ENCODE measurements around the gene DIAPH3. TPM values are rescaled to one million over a fixed set of nuclear protein-coding genes. Genes with fewer than 3 reads are reported as not detected.

DIAPH3 gene
- total RNA-seq, 1 experiment from 2014 or later: 24.8 TPM

- DNase-seq: no peak
Observed at GRCh38 chr13:59846845-59847620, 316.7 kb downstream of the DIAPH3 start.

DNA sequence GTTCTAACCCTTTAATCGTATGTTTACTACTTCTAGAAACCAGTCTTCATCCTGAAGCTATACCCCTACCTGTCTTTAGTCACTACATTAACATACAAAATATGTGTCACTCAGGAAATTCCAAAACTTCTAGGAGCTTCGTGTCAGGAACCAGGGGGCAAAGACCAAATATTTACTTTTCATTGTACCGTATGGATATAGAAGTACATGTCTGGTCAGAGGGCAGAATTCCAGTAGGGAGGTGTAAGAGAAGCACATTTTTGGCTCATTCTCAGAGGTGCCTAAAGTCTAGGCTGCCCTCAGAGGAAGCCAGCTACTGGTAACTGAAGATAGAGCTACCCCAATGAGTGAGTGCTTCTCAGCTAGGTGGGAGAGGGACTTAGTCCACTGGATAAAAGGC is 320.7 kb downstream of the DIAPH3 start:
- no peak for DNase-seq
- Histone ChIP-seq H3K4me3 (no peak overlapping the region), H3K36me3 (0 out of 2 replicates have a peak, but pooled peaks cover 2% of the 10 kb centered on the region), H3K9me3 (no peaks in the 10 kb centered on the region), H3K27me3 (no peaks in the 10 kb centered on the region)

More at GRCh38 chr13:59846845-59847620, 316.7 kb downstream of the DIAPH3 start:
- Histone ChIP-seq H3K27me3 (no peaks in the 10 kb centered on the region), H3K36me3 (no peaks in the 10 kb centered on the region; the same call in none of the 2 replicates), H3K4me3 (no peak overlapping the region), H3K9me3 (no peaks in the 10 kb centered on the region)

- Histone ChIP-seq H3K4me3 (no peak overlapping the region), H3K36me3 (0 out of 2 replicates have a peak, but pooled peaks cover 2% of the 10 kb centered on the region), H3K27me3 (no peaks in the 10 kb centered on the region), H3K9me3 (no peaks in the 10 kb centered on the region)
- no peak for DNase-seq
Observed at GRCh38 chr13:59842507-59842906, 321.2 kb downstream of the DIAPH3 start.

DNA sequence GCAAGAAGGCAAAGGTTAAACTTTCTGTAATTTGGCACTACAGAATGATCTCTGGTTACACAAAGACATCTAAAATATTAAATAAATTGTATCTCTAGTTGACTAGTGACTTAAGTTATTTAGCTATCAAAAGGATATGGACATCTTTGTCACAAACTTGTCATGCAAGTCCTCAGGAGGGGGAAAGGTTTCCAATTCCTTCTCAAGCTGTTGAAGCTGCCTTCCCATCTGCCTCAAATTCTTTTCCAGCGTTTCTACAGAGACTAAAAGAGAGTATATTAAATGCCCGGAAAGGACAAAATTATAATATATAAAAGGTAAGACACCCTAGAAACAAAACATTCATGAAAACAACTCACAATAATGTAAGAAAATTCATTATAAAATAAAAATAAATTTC is 324.5 kb downstream of the DIAPH3 start:
- Histone ChIP-seq H3K4me3 (no peak overlapping the region), H3K36me3 (peaks cover 6% of the 10 kb centered on the region; the same call in 1 of the 2 replicates)

DNA sequence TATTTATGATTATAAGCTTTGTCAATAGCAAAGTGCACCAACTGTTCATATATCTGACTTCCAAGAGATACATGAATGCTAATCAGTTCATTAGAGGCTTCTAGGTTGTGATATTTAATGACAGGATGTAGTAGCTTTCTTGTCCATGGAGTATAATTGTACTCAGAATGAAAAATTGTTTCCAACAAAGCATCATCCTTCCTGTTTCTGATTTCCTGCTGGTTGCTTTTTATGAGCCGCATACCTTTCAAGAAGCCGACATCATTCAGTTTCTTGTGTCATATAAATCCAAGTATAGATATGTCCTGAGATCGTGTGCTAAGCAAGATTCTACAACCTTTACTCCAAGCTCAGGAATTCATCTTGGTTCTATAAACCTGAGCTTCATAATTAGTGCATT is 326.6 kb downstream of the DIAPH3 start:
- Histone ChIP-seq H3K4me3 (no peak overlapping the region), H3K9me3 (no peaks in the 10 kb centered on the region), H3K36me3 (peaks cover 6% of the 10 kb centered on the region; the same call in 1 of the 2 replicates), H3K27me3 (no peaks in the 10 kb centered on the region)
- no peak for DNase-seq

More for the DNA sequence above, 324.5 kb downstream of the DIAPH3 start:
- DNase-seq: no peak
- Histone ChIP-seq H3K27me3 (no peaks in the 10 kb centered on the region), H3K9me3 (no peaks in the 10 kb centered on the region)

GRCh38 chr13:59835569-59835968 is 328.2 kb downstream of the DIAPH3 start:
- no peak overlapping the region for H3K4me3 ChIP-seq
- peaks cover 6% of the 10 kb centered on the region; the same call in 1 of the 2 replicates for H3K36me3 ChIP-seq
- no peaks in the 10 kb centered on the region for H3K27me3 ChIP-seq
- no peak for DNase-seq
- H3K9me3 ChIP-seq: no peaks in the 10 kb centered on the region

DNA sequence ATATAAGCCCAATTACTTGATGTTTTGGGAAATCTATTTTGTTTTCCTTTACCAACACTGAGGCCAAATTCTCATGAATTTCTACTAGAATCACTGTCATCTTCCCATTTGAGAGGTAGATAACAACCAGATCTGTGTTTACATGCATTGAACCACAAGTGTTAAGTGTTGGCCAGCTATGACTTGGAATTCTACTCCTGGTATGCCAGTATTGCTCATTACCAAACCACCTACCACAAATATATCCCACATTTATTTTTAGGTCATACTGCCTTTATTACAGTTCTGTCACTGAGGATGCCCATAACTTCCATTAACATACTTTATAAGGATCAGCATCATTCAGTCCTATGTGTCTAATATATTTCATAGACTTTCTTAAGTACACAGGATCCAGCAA is 328.9 kb downstream of the DIAPH3 start:
- DNase-seq: no peak
- H3K9me3 ChIP-seq: no peaks in the 10 kb centered on the region
- H3K27me3 ChIP-seq: no peaks in the 10 kb centered on the region
- no peak overlapping the region for H3K4me3 ChIP-seq
- peaks cover 6% of the 10 kb centered on the region; the same call in 1 of the 2 replicates for H3K36me3 ChIP-seq

GRCh38 chr13:59829690-59830089 is 334.0 kb downstream of the DIAPH3 start:
- Histone ChIP-seq H3K27me3 (no peaks in the 10 kb centered on the region), H3K4me3 (no peak overlapping the region), H3K9me3 (peaks cover 6% of the 10 kb centered on the region), H3K36me3 (peaks cover 11% of the 10 kb centered on the region)
- no peak for DNase-seq

DNA sequence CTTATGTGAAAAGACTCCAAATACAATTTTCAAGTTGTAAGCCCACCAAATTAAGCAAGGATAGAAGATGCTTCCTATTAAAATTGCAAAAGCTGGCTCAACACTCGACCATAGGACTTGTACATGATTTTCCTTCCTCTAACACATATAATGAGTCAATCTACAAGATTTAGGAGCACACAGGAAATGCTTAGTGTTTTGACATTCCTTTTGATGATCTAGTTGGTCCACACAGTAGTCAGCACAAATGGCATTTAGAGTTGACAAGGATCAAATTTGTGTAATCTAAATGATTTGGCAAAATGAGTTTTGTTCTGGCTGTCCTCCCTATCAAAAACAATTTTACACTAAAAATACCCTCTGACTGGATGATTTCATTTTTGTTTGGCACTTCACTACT is 340.2 kb downstream of the DIAPH3 start:
- H3K36me3 ChIP-seq: peaks cover 11% of the 10 kb centered on the region
- no peak overlapping the region for H3K4me3 ChIP-seq
- peaks cover 6% of the 10 kb centered on the region for H3K9me3 ChIP-seq
- no peak for DNase-seq
- H3K27me3 ChIP-seq: no peaks in the 10 kb centered on the region

DNA sequence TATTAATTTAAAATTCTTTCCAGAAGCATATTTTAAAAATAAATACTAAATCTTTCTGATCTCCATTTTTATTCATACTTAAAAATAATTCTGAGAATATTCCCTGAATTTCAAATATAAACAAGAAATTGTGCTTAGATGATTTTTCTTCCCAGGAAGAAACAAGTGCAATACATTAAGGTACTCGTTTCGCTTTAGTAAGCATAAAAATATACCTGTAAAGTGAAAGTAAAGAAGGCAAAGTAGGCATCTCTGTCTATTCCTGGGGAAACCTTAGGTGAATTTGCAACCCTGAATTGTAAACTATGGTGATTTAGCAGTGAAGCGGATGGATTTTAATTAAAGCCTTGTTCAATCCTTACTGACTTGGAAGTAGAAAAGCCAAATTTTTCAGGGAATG is 354.2 kb downstream of the DIAPH3 start:
- DNase-seq: no peak
- H3K4me3 ChIP-seq: no peak overlapping the region

DNA sequence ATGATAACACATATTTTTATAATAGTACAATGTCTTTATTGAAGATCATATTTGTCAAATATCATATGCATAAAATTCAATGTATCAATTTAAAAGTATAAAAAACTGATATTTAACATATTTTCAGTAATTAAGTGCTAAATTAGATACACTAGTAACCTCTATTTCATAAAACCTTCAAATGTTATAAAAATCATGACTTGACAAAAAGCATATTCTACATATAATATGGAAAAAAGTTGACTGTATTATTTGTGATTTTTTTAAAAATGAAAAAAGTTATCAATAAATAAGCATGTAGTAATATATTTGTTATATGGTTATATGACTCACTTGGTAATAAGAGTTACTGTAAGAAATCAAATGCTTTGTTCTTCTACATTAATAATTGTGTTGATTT is 356.9 kb downstream of the DIAPH3 start:
- DNase-seq: no peak
- H3K4me3 ChIP-seq: no peak overlapping the region

More for the DNA sequence above, 354.2 kb downstream of the DIAPH3 start:
- no peaks in the 10 kb centered on the region for H3K27me3 ChIP-seq
- H3K9me3 ChIP-seq: no peaks in the 10 kb centered on the region
- no peaks in the 10 kb centered on the region; the same call in 1 of the 2 replicates for H3K36me3 ChIP-seq

DNA sequence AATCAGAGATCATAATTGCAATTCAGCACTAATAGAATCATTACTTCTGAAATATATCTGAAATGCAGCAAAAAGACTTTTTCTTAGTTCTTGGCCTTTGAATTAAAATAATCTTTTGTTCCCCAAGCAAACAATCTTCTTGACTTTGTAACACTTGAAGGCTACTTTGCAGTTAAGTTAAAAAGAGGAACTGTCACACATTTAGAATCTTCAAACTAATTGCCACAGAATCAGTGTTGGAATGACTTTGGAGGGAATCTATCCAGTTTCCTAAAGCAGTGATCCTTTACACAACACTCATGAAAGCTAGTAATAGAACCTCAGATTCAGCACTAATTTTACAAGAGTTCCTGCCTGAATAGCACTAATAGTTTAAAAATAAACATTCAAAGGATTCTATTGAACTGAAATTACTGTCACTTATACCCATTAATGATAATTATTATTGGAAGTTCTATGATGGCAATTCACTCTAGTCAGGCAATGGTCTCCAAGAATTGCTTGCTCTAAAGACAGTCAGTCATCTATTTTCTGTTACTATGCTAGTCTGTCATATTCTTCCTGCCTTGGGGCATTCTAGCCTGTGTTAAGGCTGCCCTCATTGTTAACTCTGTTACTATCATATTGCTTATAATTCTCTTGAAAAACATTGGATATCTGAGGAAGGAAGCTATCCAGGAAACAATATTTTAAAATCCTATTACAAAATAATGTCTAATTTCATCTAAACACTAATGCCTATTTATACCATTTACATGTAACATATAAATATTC is 362.4 kb downstream of the DIAPH3 start:
- Histone ChIP-seq H3K27me3 (no peaks in the 10 kb centered on the region), H3K4me3 (no peak overlapping the region), H3K9me3 (no peaks in the 10 kb centered on the region), H3K36me3 (peaks cover 5% of the 10 kb centered on the region)
- DNase-seq: no peak

More for the DNA sequence above, 356.9 kb downstream of the DIAPH3 start:
- H3K36me3 ChIP-seq: no peaks in the 10 kb centered on the region; the same call in 1 of the 2 replicates
- no peaks in the 10 kb centered on the region for H3K27me3 ChIP-seq
- H3K9me3 ChIP-seq: no peaks in the 10 kb centered on the region

DNA sequence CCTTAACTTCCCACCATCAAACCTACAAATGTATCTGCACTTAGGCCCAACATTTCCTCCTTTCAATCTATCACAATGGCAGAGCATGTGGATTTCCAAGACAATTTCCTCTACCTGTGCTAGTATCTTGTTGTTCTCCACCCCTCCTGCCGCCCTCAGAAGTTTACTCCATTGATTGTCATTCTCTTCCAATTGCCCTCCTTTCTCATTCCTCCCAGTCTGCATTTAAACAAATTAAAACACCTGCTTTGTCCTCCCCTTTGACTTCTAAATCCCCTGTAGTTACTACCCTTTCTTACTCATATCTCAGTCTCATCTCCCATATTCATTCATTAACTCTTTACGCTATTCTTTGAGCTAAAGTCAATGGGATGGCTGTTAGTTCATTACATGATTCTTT is 370.6 kb downstream of the DIAPH3 start:
- no peaks in the 10 kb centered on the region; the same call in 1 of the 2 replicates for H3K36me3 ChIP-seq
- H3K27me3 ChIP-seq: no peaks in the 10 kb centered on the region
- no peak for DNase-seq
- H3K4me3 ChIP-seq: no peak overlapping the region
- no peaks in the 10 kb centered on the region for H3K9me3 ChIP-seq

DNA sequence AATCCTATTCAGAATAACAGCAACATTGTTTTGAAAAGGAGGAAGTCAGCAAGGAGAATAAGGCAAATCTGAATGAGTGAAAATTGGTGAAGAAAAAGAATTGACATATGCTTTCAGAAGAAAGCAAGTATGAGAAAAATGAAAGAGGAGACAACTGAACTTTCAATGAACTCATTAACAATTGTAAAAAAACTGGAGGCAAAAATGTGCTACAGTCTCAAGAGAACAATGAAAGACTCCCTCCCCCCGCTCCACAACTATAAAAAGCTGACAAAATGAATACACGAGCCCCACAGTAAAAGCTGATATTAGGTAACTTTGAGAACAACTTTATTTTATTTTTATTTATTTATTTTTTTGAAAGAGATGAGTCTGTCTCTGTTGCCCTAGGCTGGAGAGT is 373.1 kb downstream of the DIAPH3 start:
- Histone ChIP-seq H3K4me3 (no peak overlapping the region), H3K9me3 (no peaks in the 10 kb centered on the region), H3K27me3 (no peaks in the 10 kb centered on the region), H3K36me3 (no peaks in the 10 kb centered on the region; the same call in 1 of the 2 replicates)
- DNase-seq: no peak

- no peak overlapping the region for H3K4me3 ChIP-seq
- H3K27me3 ChIP-seq: no peaks in the 10 kb centered on the region
- H3K36me3 ChIP-seq: no peaks in the 10 kb centered on the region; the same call in 1 of the 2 replicates
- no peaks in the 10 kb centered on the region for H3K9me3 ChIP-seq
- no peak for DNase-seq
Observed at GRCh38 chr13:59789558-59789957, 374.2 kb downstream of the DIAPH3 start.

GRCh38 chr13:59787679-59788078 is 376.0 kb downstream of the DIAPH3 start:
- Histone ChIP-seq H3K4me3 (no peak overlapping the region), H3K9me3 (no peaks in the 10 kb centered on the region), H3K27me3 (no peaks in the 10 kb centered on the region), H3K36me3 (no peaks in the 10 kb centered on the region)
- DNase-seq: no peak

DNA sequence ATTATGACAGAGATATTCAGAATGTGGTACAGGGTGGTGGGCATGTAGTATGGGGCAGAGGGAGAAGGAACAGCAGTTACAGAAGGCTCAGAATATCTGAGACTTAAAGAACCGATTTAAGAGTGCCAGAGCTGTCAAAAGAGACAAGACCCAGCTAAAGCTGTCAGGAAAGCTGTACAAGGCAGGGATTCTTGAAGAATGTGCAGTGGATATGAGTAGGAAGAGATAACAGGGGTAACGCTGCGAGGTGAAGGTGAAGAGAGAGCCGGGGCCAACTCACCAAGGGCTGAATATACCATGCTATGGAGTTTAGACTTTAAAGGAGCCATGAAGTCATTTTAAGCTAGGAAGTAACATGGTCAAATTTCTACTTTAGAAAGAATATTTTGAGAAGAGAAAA is 381.0 kb downstream of the DIAPH3 start:
- peaks cover 2% of the 10 kb centered on the region; the same call in 1 of the 2 replicates for H3K9me3 ChIP-seq
- no peak overlapping the region for H3K4me3 ChIP-seq
- no peak for DNase-seq
- no peaks in the 10 kb centered on the region; the same call in 1 of the 2 replicates for H3K36me3 ChIP-seq
- H3K27me3 ChIP-seq: no peaks in the 10 kb centered on the region

All from MG63 (cell line).